Stimulated activated naive B cell treated with anti-CD40 and anti-IgM and Interleukin-4, amounts not matched to agents 10 μg/mL and 1 μg/mL and 100 μg/mL, for 72 hours (primary cell): ENCODE data around the gene GTF2H4.

Source experiments
- ATAC-seq, 2 donors: fragments of 150-1000 bp; cut with Tn5 transposase; replicated peaks; 2 replicates each; pipeline ENCODE4 v1.10.0; 2021; ENCODE audit warnings: moderate library complexity in 1 of 2
- DNase-seq: peaks from one replicate; pipeline ENCODE4 v3.0.0; 2021
- H3K27ac Mint-ChIP-seq: one replicate; pipeline ENCODE4 v1.8.0; 2022; ENCODE audit warnings: mild to moderate bottlenecking, mixed read lengths
- H3K27me3 Mint-ChIP-seq, 2 donors: one replicate each; pipeline ENCODE4 v1.8.0; 2022; ENCODE audit warnings: mixed read lengths in 2 of 2
- H3K36me3 Mint-ChIP-seq, 2 donors: one replicate each; pipeline ENCODE4 v1.8.0; 2022; ENCODE audit warnings: mixed read lengths in 2 of 2, mild to moderate bottlenecking in 1 of 2
- H3K4me1 Mint-ChIP-seq, 2 donors: one replicate each; pipeline ENCODE4 v1.8.0; 2022; ENCODE audit warnings: mixed read lengths in 2 of 2, mild to moderate bottlenecking in 1 of 2
- H3K4me3 Mint-ChIP-seq, 2 donors: one replicate each; pipeline ENCODE4 v1.8.0; 2022; ENCODE audit warnings: mild to moderate bottlenecking in 2 of 2, mixed read lengths in 2 of 2, moderate library complexity in 1 of 2
- H3K9me3 Mint-ChIP-seq, 2 donors: one replicate each; pipeline ENCODE4 v1.8.0; 2022; ENCODE audit warnings: mixed read lengths in 2 of 2, mild to moderate bottlenecking in 1 of 2

The GTF2H4 gene

DNA sequence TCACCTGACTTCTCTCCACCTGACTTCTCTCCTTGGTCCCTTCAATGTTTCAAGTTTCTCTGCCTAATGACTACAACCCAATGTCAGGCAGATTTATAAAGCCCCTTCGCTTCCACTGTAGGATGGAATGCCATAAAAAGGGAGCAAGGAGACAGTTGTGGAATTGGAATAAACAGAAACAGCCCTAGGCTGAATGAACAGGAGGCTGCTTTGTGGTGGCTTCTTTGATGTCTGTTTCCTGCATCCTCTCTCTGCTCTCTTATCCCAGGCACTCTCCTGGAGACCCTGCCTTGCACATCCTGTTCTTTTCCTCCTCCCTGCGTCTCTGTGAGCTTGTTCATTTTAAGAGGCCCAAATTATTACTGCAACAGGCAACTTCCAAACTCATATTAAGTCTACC lies 49.7 kb downstream of the GTF2H4 start:
- DNase-seq, result no peak
- H3K27ac Mint-ChIP-seq, result no peak overlapping the region
- ATAC-seq, result no peak
- H3K36me3 Mint-ChIP-seq, result no peaks in the 10 kb centered on the region
- H3K27me3 Mint-ChIP-seq, result peaks cover 21 to 30% of the 10 kb centered on the region in 2 donors
- H3K9me3 Mint-ChIP-seq, result no peaks in the 10 kb centered on the region
- peaks cover 12 to 16% of the 10 kb centered on the region in 2 donors for H3K4me1 Mint-ChIP-seq
- no peak overlapping the region for H3K4me3 Mint-ChIP-seq

DNA sequence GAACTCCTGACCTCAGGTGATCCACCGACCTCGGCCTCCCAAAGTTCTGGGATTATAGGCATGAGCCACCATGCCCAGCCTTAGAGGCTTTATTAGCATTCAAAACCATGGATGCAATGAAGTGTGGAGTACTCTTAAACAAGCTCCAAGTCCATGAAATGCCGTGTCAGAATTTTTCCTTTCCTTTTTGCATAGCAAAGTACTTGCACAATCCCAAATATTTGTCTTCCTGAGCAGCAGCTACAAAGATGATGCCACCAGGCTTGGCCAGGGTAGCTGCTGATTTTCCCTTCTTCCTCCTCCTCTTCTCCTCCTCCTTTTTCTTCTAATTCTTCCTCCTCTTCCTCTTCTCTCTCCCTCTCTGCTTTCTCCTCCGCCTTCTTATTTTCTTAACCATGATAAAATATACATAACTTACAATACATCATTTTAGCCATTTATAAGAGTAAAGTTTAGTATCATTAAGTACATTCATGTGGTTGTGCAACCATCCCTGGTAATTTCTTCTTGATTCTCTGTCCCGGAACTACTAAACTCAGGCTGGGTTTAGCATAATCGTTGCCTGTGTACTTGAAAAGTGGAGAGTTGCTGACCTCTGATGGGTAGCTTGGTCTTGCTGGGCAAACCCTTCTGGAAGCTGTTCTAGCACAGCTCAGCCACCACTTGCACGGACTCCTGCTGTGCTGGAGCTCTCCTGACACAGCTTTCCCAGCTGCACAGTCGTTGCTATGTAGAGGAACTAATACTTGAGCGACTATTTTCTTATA lies 53.1 kb downstream of the GTF2H4 start:
- H3K27me3 Mint-ChIP-seq, result peaks cover 37 to 47% of the 10 kb centered on the region in 2 donors
- ATAC-seq (no peak), DNase-seq (no peak)
- no peaks in the 10 kb centered on the region for H3K36me3 Mint-ChIP-seq
- H3K9me3 Mint-ChIP-seq, result no peaks in the 10 kb centered on the region
- H3K4me3 Mint-ChIP-seq, result no peak overlapping the region
- peaks cover 0 to 3% of the 10 kb centered on the region in 2 donors for H3K4me1 Mint-ChIP-seq
- no peak overlapping the region for H3K27ac Mint-ChIP-seq

DNA sequence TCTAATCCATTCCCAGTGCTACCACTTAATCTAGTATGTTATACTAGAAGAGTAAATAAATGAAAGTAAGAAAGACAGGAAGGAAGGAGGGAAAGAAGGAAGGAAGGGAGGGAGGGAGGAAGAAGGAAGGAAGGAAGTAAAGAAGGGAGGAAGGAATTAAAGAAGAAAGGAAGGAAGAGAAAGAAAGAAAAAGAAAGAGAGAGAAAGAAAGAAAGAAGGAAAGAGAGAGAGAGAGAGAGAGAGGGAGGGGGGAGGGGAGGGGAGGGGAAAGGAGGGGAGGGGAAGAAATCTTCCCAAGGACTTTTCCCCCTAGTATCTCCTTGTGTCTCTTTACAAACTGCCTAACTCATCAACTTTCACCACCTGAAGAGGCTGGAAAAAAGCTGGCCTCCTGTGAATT lies 54.7 kb downstream of the GTF2H4 start:
- Mint-ChIP-seq H3K9me3 (no peaks in the 10 kb centered on the region), H3K4me1 (no peaks in the 10 kb centered on the region)

DNA sequence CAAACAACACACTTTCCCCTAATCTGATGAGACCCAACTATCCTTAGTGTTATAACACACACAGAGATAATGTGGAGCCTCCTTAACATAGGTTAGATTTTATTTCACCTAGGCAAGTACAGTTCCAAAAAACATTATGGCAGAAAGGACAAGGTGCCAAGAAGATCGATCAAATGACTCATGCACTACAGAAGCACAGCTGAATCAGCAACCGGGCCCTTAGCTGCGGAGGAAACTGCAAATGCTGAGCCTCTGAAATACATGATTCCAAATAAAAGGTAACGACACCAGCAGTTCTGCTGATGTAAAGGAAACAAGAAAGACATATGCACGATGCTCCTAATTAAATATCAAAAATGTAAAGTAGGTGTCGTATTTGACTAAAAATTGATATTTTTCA lies 55.6 kb downstream of the GTF2H4 start:
- ATAC-seq, result no peak
- DNase-seq, result no peak
- Mint-ChIP-seq H3K27me3 (peaks cover 34 to 40% of the 10 kb centered on the region in 2 donors), H3K27ac (no peak overlapping the region), H3K36me3 (no peaks in the 10 kb centered on the region), H3K4me1 (no peaks in the 10 kb centered on the region), H3K9me3 (no peaks in the 10 kb centered on the region), H3K4me3 (no peak overlapping the region)

More for the DNA sequence above, 54.7 kb downstream of the GTF2H4 start:
- Mint-ChIP-seq H3K4me3 (no peak overlapping the region), H3K27me3 (peaks cover 40 to 48% of the 10 kb centered on the region in 2 donors), H3K27ac (no peak overlapping the region), H3K36me3 (no peaks in the 10 kb centered on the region)
- DNase-seq (no peak), ATAC-seq (no peak)
